HFFc6 (cell line): ENCODE results near the gene FSIP1. TPM values are rescaled to one million over a fixed set of nuclear protein-coding genes. Genes with fewer than 3 reads are reported as not detected.

ENCODE experiments used
- DNase-seq: peaks from one replicate; pipeline ENCODE4 v3.0.0-alpha.2; 2018
- H3K27ac Mint-ChIP-seq: 2 replicates; pipeline ENCODE4 v1.8.0; 2020; ENCODE audit warnings: mild to moderate bottlenecking, mixed read lengths
- H3K27me3 Mint-ChIP-seq: 2 replicates; pipeline ENCODE4 v1.8.0; 2021; ENCODE audit warnings: mild to moderate bottlenecking, moderate library complexity, mixed read lengths; ENCODE audit not compliant: insufficient read depth
- H3K36me3 Mint-ChIP-seq: 2 replicates; pipeline ENCODE4 v1.8.0; 2021; ENCODE audit warnings: low read depth, mixed read lengths
- H3K4me1 Mint-ChIP-seq: 2 replicates; pipeline ENCODE4 v1.8.0; 2020; ENCODE audit warnings: low read depth, mixed read lengths
- H3K4me3 Mint-ChIP-seq: 2 replicates; pipeline ENCODE4 v1.8.0; 2020; ENCODE audit warnings: mild to moderate bottlenecking, moderate library complexity, mixed read lengths
- H3K9me3 Mint-ChIP-seq: 2 replicates; pipeline ENCODE4 v1.8.0; 2020; ENCODE audit warnings: mild to moderate bottlenecking, mixed read lengths
- total RNA-seq, 6 experiments: library from RNA; stranded (reverse); fragmentation: NEBNext Ultra II Directional; extraction: Animal tissue kit (Norgen Biotek cat#: 25700); gene quantifications; 2 replicates in 1 of 6; 3 replicates in 5 of 6; pipeline ENCODE4 v1.2.3, GENCODE V29; 2021
- TF ChIP-seq, protein P1 (sequence below): fragments of 200-600 bp; sonication (generic); IDR thresholded peaks from 2 replicates; pipeline ENCODE4 v1.5.0; 2021; ENCODE audit warnings: antibody characterized with exemption, mild to moderate bottlenecking

Gene FSIP1
- total RNA-seq, 6 experiments from 2014 or later = 1.2 to 2.0 (median 1.3) TPM

DNA sequence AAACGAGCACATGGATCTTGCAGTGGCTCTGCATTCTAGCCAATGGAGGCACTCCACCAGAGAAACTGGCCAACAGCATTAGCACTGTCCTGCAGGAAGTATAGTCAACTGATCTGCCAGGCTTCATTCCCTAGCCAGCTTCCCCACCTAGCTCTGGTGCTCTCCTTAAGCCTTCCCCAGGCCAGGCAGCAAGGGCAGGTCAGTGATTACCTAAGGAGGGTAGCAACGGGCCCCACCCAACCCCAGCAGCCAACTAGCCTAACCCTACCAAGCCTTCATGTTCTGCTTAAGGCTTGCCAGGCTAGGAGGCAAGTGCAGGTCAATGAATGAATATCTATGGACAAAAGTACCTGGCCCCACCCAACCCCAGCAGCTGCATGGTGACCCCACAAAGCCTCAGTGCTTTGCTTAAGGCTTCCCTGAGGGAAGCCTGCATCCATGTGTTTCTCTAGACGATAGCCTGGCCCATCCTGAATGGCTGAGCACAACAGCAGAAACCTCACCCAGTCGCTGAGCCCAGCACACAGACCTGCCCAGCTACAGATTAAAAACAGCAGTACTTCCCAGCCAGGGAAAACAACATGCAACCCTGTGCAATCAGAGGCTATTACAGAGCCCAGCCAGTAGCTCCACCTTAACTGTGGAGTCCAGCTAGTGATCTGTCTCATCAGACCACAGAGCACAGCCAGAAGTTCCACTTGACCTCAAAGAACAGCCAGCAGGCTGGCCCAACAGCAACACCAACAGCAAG lies 173.3 kb downstream of the FSIP1 start:
- no peak overlapping the region for H3K4me3 Mint-ChIP-seq
- DNase-seq = no peak
- H3K27ac Mint-ChIP-seq = no peak overlapping the region

DNA sequence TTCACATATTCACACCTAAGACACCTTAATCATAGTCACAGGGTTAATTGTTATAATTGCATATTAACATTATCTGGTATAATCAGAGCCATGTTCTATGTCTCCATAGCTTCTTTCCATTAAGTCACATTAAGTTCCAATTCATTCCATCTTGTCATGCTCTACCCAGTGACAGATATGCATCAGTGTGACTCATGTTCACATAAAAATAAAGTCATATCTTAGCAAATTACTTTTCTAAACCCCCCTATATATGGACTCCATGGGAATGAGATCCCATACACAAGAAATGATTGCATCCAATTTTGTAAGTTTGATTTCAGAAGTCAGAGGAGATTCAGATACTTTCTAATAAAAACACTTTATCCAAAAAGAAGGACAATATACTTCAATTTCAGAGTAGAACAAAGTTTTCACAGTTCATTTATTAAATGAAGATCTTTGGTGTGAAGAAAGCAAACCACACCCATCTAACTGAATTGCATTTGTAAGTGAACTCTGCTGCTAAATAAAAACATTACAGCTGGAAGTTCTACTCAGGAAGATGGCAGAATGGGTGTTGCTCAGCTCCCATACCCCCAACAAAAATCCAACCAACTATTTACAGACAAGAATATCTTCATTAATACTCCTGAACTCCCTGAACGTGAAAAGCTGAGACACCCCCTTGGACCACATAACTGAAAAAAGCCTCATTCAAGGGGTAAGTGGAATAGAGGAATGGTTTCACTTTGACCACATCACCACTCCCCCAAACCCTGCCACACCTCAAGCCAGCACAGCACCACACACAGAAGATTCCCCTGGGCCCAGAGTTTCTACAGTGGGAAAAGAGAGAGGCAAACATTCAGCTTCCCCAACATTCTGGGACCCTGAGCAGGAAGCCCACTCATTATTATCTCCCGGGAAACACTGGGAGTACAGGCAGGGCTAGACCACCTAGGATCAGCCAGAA lies 174.2 kb downstream of the FSIP1 start:
- Mint-ChIP-seq H3K4me1 (peaks cover 33% of the 10 kb centered on the region), H3K4me3 (no peak overlapping the region), H3K9me3 (peaks cover 11% of the 10 kb centered on the region; the same call in 1 of the 2 replicates), H3K27me3 (no peaks in the 10 kb centered on the region), H3K27ac (no peak overlapping the region), H3K36me3 (peaks cover 10% of the 10 kb centered on the region)
- TF ChIP-seq, protein P1, sequence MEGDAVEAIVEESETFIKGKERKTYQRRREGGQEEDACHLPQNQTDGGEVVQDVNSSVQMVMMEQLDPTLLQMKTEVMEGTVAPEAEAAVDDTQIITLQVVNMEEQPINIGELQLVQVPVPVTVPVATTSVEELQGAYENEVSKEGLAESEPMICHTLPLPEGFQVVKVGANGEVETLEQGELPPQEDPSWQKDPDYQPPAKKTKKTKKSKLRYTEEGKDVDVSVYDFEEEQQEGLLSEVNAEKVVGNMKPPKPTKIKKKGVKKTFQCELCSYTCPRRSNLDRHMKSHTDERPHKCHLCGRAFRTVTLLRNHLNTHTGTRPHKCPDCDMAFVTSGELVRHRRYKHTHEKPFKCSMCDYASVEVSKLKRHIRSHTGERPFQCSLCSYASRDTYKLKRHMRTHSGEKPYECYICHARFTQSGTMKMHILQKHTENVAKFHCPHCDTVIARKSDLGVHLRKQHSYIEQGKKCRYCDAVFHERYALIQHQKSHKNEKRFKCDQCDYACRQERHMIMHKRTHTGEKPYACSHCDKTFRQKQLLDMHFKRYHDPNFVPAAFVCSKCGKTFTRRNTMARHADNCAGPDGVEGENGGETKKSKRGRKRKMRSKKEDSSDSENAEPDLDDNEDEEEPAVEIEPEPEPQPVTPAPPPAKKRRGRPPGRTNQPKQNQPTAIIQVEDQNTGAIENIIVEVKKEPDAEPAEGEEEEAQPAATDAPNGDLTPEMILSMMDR = no peak
- DNase-seq = no peak

More for the DNA sequence above, 173.3 kb downstream of the FSIP1 start:
- TF ChIP-seq, protein P1 = no peak
- H3K36me3 Mint-ChIP-seq = peaks cover 18% of the 10 kb centered on the region
- H3K4me1 Mint-ChIP-seq = peaks cover 41% of the 10 kb centered on the region
- no peaks in the 10 kb centered on the region for H3K27me3 Mint-ChIP-seq
- peaks cover 11% of the 10 kb centered on the region; the same call in 1 of the 2 replicates for H3K9me3 Mint-ChIP-seq

DNA sequence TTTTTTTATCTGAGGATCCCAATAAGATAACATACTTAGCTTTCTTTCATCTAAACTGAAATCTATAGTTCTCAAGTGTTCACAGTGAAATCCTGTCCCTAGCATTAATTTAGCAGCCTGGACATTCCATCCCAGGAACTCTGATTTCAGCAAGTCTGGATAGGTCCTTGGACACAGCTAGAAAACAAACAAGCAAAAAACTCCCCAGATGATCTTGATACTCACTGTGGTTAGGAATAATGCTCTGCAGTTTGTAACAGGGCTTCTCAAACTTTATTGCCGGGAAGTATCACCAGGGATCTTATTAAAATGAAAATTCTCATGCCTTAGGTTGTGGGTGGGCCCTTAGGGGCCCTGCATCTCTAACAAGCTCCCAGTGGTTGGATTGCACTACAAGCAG lies 177.5 kb downstream of the FSIP1 start:
- Mint-ChIP-seq H3K36me3 (peaks cover 4% of the 10 kb centered on the region), H3K27ac (no peak overlapping the region), H3K4me3 (no peak overlapping the region), H3K27me3 (peaks cover 17% of the 10 kb centered on the region), H3K9me3 (peaks cover 11% of the 10 kb centered on the region), H3K4me1 (peaks cover 36% of the 10 kb centered on the region)
- DNase-seq = no peak
- TF ChIP-seq, protein P1 = no peak

DNA sequence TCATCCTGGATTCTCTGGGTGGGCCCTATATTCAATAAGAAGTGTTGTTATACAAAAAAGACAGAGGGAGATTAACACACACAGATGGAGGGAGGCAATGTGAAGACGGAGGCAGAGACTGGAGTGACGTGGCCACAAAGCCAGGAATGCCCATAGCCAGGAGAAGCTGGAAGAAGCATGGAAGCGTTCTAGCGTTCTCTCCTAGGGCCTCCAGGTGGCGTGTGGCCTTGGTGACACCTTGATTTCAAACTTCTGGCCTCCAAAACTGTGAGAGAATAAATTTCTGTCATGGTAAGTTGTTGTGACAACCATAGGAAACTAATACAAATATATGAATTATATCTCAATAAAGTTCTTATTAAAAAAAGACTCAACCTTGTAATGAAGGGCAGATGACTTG lies 180.5 kb downstream of the FSIP1 start:
- H3K4me3 Mint-ChIP-seq = peak overlapping the region; percentile 75; the same call in 1 of the 2 replicates
- H3K27ac Mint-ChIP-seq = peak overlapping the region; percentile 9; the same call in 1 of the 2 replicates
- peaks cover 47% of the 10 kb centered on the region for H3K27me3 Mint-ChIP-seq
- H3K9me3 Mint-ChIP-seq = peaks cover 41% of the 10 kb centered on the region
- peak; percentile 21 for DNase-seq
- peaks cover 26% of the 10 kb centered on the region for H3K36me3 Mint-ChIP-seq
- TF ChIP-seq, protein P1 = peak; percentile 45
- H3K4me1 Mint-ChIP-seq = peaks cover 49% of the 10 kb centered on the region

DNA sequence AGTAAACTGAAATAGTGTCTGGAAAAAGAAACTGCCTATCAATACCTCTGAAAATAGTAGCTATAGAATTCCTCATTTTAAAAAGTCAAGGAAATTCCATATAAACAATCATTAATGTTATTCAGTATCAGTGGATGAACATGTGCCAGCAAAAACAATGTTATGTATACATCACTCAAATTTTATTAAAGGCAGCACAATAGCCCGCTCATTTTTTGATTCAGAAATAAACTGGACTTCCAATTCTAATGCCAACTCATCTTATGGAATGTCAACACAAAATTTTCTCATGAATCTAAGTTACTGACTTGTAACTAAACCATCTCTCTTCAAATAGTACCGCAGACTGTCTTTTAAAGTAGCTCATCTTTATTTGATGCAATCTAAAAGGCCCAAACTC lies 182.8 kb downstream of the FSIP1 start:
- TF ChIP-seq, protein P1 = no peak
- Mint-ChIP-seq H3K36me3 (peaks cover 42% of the 10 kb centered on the region), H3K27ac (peak overlapping the region; percentile 85), H3K4me3 (peak overlapping the region; percentile 75), H3K9me3 (peaks cover 57% of the 10 kb centered on the region), H3K27me3 (peaks cover 65% of the 10 kb centered on the region), H3K4me1 (peaks cover 64% of the 10 kb centered on the region)
- DNase-seq = peak; percentile 73
